HepG2 (cell line): Measurements from ENCODE around the gene INTS7. TPM values are rescaled to one million over a fixed set of nuclear protein-coding genes. Genes with fewer than 3 reads are reported as not detected.
A peak's percentile ranks its signal among the peaks of the same experiment; 100 is the strongest.

Experiments
- ATAC-seq: fragments of 200-7000 bp; cut with Tn5 transposase; 3 replicates; pipeline ENCODE4 v1.9.1; 2020; ENCODE audit warnings: mild to moderate bottlenecking, moderate library complexity
- BruUV-seq: library from RNA; stranded (reverse); fragments of 400-500 nt; replicated peaks from 2 replicates; lab custom pipeline; 2021; lab: Mats Ljungman, UMichigan
- CTCF ChIA-PET: fragments of 300-600 bp; formaldehyde crosslinking; extraction: SDS; loops from one replicate; lab custom pipeline; 2021; ENCODE audit warnings: low total read pairs, inconsistent platforms, low intra/inter-chr PET ratio; lab: Yijun Ruan, JAX
- POLR2A ChIA-PET: fragments of 350-600 bp; sonication (Branson Sonifier 250); formaldehyde crosslinking; loops from one replicate; lab custom pipeline; 2020; ENCODE audit warnings: antibody characterized with exemption, inconsistent platforms; lab: Yijun Ruan, JAX
- DNase-seq: peaks from one replicate; pipeline ENCODE4 v3.0.0-alpha.2; 2015; ENCODE audit warnings: low spot score
- FAIRE-seq: peaks from 3 replicates; lab custom pipeline; 2011; peaks lifted over from hg19 to GRCh38; lab: Jason Lieb, UNC
- H2AFZ ChIP-seq: one replicate; pipeline ENCODE4 v1.6.1; 2011; ENCODE audit warnings: low read length, inconsistent platforms
- H3K27ac ChIP-seq: fragments of 300-600 bp; 3 replicates; pipeline ENCODE4 v1.8.0; 2011; ENCODE audit warnings: mixed run types, mild to moderate bottlenecking, mixed read lengths, low read length, inconsistent platforms; ENCODE audit not compliant: insufficient read depth; ENCODE audit errors: extremely low read length
- H3K27me3 ChIP-seq, 2 experiments: fragments of 200-600 bp in 1 of 2; 2 replicates in 1 of 2; 3 replicates in 1 of 2; pipeline versions ENCODE4 v1.6.0 to v1.8.0; 2011; ENCODE audit warnings: low read length in 2 of 2, mild to moderate bottlenecking in 2 of 2, moderate library complexity in 2 of 2, inconsistent platforms in 1 of 2; ENCODE audit not compliant: insufficient read depth in 2 of 2, control insufficient read depth in 1 of 2
- H3K36me3 ChIP-seq, 2 experiments: fragments of 200-600 bp in 1 of 2; replicated peaks in 1 of 2; 2 replicates in 1 of 2; 3 replicates in 1 of 2; pipeline versions ENCODE4 v1.5.1 to v1.8.0; 2011; ENCODE audit warnings: low read length in 2 of 2, inconsistent platforms in 1 of 2; ENCODE audit not compliant: insufficient read depth in 2 of 2, control insufficient read depth in 1 of 2
- H3K4me1 ChIP-seq: 2 replicates; pipeline ENCODE4 v1.5.1; 2012; ENCODE audit warnings: low read length, inconsistent platforms; ENCODE audit not compliant: insufficient read depth
- H3K4me2 ChIP-seq: 2 replicates; pipeline ENCODE4 v1.6.0; 2011; ENCODE audit warnings: low read depth, low read length, inconsistent platforms
- H3K4me3 ChIP-seq, 3 experiments: fragments of 200-600 bp in 1 of 3; sonication (generic), shearing (Covaris generic) in 1 of 3; replicated peaks in 1 of 3; 2 replicates each; pipeline ENCODE4 v1.5.1; 2011 to 2016; ENCODE audit warnings: low read length in 3 of 3, inconsistent platforms in 2 of 3, low read depth in 2 of 3, mild to moderate bottlenecking in 2 of 3, control low read depth in 1 of 3, mixed read lengths in 1 of 3; ENCODE audit not compliant: insufficient read depth in 1 of 3
- H3K79me2 ChIP-seq: one replicate; pipeline ENCODE4 v1.6.1; 2011; ENCODE audit warnings: low read length, inconsistent platforms; ENCODE audit not compliant: insufficient read depth
- H3K9ac ChIP-seq: 2 replicates; pipeline ENCODE4 v1.6.0; 2011; ENCODE audit warnings: mild to moderate bottlenecking, low read depth, low read length, inconsistent platforms; ENCODE audit not compliant: insufficient read depth
- H3K9me3 ChIP-seq: 2 replicates; pipeline ENCODE4 v1.5.1; 2012; ENCODE audit warnings: mild to moderate bottlenecking, low read length
- H4K20me1 ChIP-seq: 2 replicates; pipeline ENCODE4 v1.6.0; 2011; ENCODE audit warnings: inconsistent platforms, mild to moderate bottlenecking, low read length, moderate library complexity; ENCODE audit not compliant: insufficient read depth
- BHLHE40 ChIP-seq: IDR thresholded peaks from 2 replicates; pipeline ENCODE4 v1.6.1; 2011; ENCODE audit warnings: low read length, improper control_type of control experiment
- ELF3 ChIP-seq: IDR thresholded peaks from 2 replicates; pipeline ENCODE4 v1.6.1; 2016; ENCODE audit warnings: missing genetic modification reagents, missing compliant biosample characterization
- ETV6 ChIP-seq: sonication (generic); formaldehyde crosslinking; conservative IDR thresholded peaks from 2 replicates; pipeline ENCODE4 v1.4.0; 2020; ENCODE audit warnings: missing genetic modification reagents
- HHEX ChIP-seq: IDR thresholded peaks from 2 replicates; pipeline ENCODE4 v1.6.1; 2016; ENCODE audit warnings: control low read depth
- JARID2 ChIP-seq: sonication (generic); formaldehyde crosslinking; IDR thresholded peaks from 2 replicates; pipeline ENCODE4 v1.8.1; 2023; ENCODE audit warnings: missing genetic modification reagents, inconsistent platforms; ENCODE audit not compliant: insufficient replicate concordance
- JUN ChIP-seq: sonication (generic); formaldehyde crosslinking; IDR thresholded peaks from 2 replicates; pipeline ENCODE4 v1.4.0; 2020; ENCODE audit warnings: mild to moderate bottlenecking, missing genetic modification reagents
- KDM5B ChIP-seq: sonication (generic); formaldehyde crosslinking; IDR thresholded peaks from 2 replicates; pipeline ENCODE4 v1.4.0; 2020; ENCODE audit warnings: missing genetic modification reagents, mild to moderate bottlenecking, borderline replicate concordance
- NCOR1 ChIP-seq: fragments of 200-600 bp; sonication (generic); IDR thresholded peaks from 2 replicates; pipeline ENCODE4 v1.7.0; 2017; ENCODE audit warnings: antibody characterized with exemption, low read length, borderline replicate concordance
- NFE2L2 ChIP-seq: fragments of 150-350 bp; IDR thresholded peaks from 2 replicates; pipeline ENCODE4 v1.6.1; 2014; ENCODE audit warnings: low read length
- NONO ChIP-seq, 2 experiments: fragments of 450-650 bp in 1 of 2; sonication (generic) in 1 of 2; formaldehyde crosslinking in 1 of 2; IDR thresholded peaks in 1 of 2; conservative IDR thresholded peaks in 1 of 2; 2 replicates each; pipeline versions ENCODE4 v1.6.1 to v1.8.0; 2017 to 2022; ENCODE audit warnings: mild to moderate bottlenecking in 1 of 2, missing genetic modification reagents in 1 of 2, moderate library complexity in 1 of 2
- RARG ChIP-seq: sonication (generic); formaldehyde crosslinking; IDR thresholded peaks from 2 replicates; pipeline ENCODE4 v1.4.0; 2020; ENCODE audit warnings: low read depth, mild to moderate bottlenecking, missing genetic modification reagents
- TSC22D2 ChIP-seq: sonication (generic); formaldehyde crosslinking; IDR thresholded peaks from 2 replicates; pipeline ENCODE4 v1.5.1; 2020; ENCODE audit warnings: missing genetic modification reagents, mild to moderate bottlenecking, borderline replicate concordance
- XRCC5 ChIP-seq: fragments of 200-400 bp; formaldehyde crosslinking; optimal IDR thresholded peaks from 2 replicates; pipeline ENCODE3; 2017; ENCODE audit warnings: mild to moderate bottlenecking, low read length
- ZNF350 ChIP-seq: sonication (generic); formaldehyde crosslinking; IDR thresholded peaks from 2 replicates; pipeline ENCODE4 v1.4.0; 2020; ENCODE audit warnings: mild to moderate bottlenecking, low read depth, missing genetic modification reagents, borderline replicate concordance
- WGBS: methylation state at CpG from one replicate; pipeline ENCODE4 v1.1.6; 2017; ENCODE audit warnings: low lambda C conversion rate; 5-methylcytosine and 5-hydroxymethylcytosine counted together
- in situ Hi-C: cut with HindIII; loops from 2 replicates; pipeline ENCODE4 v1.10.0; 2017; ENCODE audit warnings: low pct_unique_long_range_greater_than_20kb; ENCODE audit not compliant: extremely low pct_ligation_motif_present
- intact Hi-C: fragments of 100-400 bp; cut with micrococcal nuclease; formaldehyde crosslinking; loops from one replicate; pipeline ENCODE4 v1.10.0; 2022; ENCODE audit not compliant: unreplicated experiment
- polyA plus RNA-seq, 8 experiments: library from polyadenylated mRNA; depleted of rRNA in 3 of 8; stranded (reverse) in 7 of 8; unstranded in 1 of 8; fragments of >200 nt; fragmentation: Illumina TruSeq in 4 of 8; extraction: Trizol in 4 of 8; gene quantifications; 2 replicates each; pipeline versions ENCODE4 v1.2.1 to v1.2.3, GENCODE V29; 2011 to 2016; ENCODE audit warnings: low read depth in 4 of 8, missing spikeins in 1 of 8, mixed read lengths in 1 of 8; ENCODE audit not compliant: insufficient read depth in 1 of 8
- total RNA-seq, 5 experiments: library from RNA; depleted of rRNA; stranded (reverse); fragments of >200 nt; fragmentation: Illumina TruSeq; extraction: Trizol; gene quantifications; 2 replicates each; pipeline ENCODE4 v1.2.3, GENCODE V29; 2016; ENCODE audit warnings: low read depth in 1 of 5
- TF ChIP-seq, protein P1 (sequence below): sonication (generic); formaldehyde crosslinking; IDR thresholded peaks from 2 replicates; pipeline ENCODE4 v1.4.0; 2020; ENCODE audit warnings: missing genetic modification reagents
- TF ChIP-seq, protein P2 (sequence below): sonication (generic); formaldehyde crosslinking; conservative IDR thresholded peaks from 2 replicates; pipeline ENCODE4 v1.4.0; 2020; ENCODE audit warnings: missing genetic modification reagents
- TF ChIP-seq, protein P3 (sequence below): sonication (generic); formaldehyde crosslinking; IDR thresholded peaks from 2 replicates; pipeline ENCODE4 v1.5.0; 2020; ENCODE audit warnings: missing genetic modification reagents

INTS7 gene
- total and polyA plus RNA-seq, 2 of the 13 experiments (the other 11 are each of a cell fraction or from before 2014, with no cell fraction given): 18.3 to 22.4 TPM

DNA sequence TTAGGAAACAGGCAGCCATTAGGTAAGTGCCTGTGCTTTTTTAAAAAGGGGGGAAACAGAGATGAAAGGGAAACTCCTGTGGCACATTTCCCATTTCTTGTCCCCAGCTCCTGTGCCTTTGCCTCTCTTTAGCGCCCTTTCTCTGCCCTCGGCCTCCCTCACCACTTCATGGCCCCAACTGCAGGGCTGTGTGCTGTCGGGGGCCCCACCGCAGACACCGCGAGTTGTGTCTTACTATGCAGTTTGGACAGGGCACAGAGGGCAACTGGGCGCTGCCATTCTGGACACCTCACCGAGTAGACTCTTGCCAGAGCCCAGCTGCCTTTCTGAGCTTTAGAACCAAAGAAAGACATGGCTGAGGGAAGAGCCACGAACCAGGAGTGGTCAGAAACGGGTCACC lies 111.1 kb downstream of the INTS7 start:
- Histone ChIP-seq H4K20me1 (no peaks in the 10 kb centered on the region), H3K36me3 (no peaks in the 10 kb centered on the region), H3K9ac (no peak overlapping the region), H3K4me1 (peaks cover 56% of the 10 kb centered on the region), H3K4me2 (no peak overlapping the region), H3K79me2 (no peaks in the 10 kb centered on the region), H3K27me3 (no peaks in the 10 kb centered on the region), H3K9me3 (no peaks in the 10 kb centered on the region), H3K27ac (no peak overlapping the region), H3K4me3 (no peak overlapping the region), H2AFZ (no peak overlapping the region)
- ATAC-seq: no peak
- 39% methylated on average over 8 of the region's 10 CpGs for WGBS
- no peak for FAIRE-seq
- no peak for DNase-seq
- in situ Hi-C loops: no loop called here
- POLR2A ChIA-PET: no interaction called here
- CTCF ChIA-PET: no interaction called here
- intact Hi-C loops: no loop called here
- BruUV-seq: no TSS peak
- no peak for TF ChIP-seq NCOR1
- TF ChIP-seq, protein P1, sequence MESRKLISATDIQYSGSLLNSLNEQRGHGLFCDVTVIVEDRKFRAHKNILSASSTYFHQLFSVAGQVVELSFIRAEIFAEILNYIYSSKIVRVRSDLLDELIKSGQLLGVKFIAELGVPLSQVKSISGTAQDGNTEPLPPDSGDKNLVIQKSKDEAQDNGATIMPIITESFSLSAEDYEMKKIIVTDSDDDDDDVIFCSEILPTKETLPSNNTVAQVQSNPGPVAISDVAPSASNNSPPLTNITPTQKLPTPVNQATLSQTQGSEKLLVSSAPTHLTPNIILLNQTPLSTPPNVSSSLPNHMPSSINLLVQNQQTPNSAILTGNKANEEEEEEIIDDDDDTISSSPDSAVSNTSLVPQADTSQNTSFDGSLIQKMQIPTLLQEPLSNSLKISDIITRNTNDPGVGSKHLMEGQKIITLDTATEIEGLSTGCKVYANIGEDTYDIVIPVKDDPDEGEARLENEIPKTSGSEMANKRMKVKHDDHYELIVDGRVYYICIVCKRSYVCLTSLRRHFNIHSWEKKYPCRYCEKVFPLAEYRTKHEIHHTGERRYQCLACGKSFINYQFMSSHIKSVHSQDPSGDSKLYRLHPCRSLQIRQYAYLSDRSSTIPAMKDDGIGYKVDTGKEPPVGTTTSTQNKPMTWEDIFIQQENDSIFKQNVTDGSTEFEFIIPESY (CRISPR knock-in tag): peak; percentile 32; the same call in 1 of the 2 replicates

DNA sequence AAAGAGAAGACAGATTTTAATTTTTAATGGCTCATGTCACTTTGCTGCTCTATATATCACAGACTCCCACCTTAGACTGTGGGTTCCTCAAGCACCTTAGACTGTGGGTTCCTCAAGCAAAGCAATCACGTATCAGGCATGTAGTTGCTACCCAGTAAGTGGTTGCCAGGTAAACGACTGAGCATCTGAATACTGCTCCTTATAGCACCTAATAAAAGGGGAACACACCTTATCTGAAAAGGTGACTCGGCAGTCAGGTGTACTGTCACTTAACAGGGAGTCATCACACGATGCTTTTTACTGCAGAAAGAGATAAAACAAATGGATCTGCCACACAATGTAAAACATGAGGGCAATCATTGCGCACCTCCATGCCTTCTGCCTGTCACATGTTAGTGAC lies 112.3 kb downstream of the INTS7 start:
- H3K27ac ChIP-seq: no peak overlapping the region
- TF ChIP-seq ETV6 (CRISPR knock-in tag) (no peak), JARID2 (CRISPR knock-in tag) (no peak), BHLHE40 (no peak), HHEX (no peak), ELF3 (CRISPR knock-in tag) (no peak), ZNF350 (CRISPR knock-in tag) (no peak), KDM5B (CRISPR knock-in tag) (no peak), NFE2L2 (no peak), RARG (no peak), NONO (IDR thresholded peaks at IDR 0.05) (no peak), NONO (CRISPR knock-in tag; conservative IDR thresholded peaks at IDR 0.05) (no peak), XRCC5 (no peak), JUN (no peak), TSC22D2 (no peak)
- TF ChIP-seq, protein P2, sequence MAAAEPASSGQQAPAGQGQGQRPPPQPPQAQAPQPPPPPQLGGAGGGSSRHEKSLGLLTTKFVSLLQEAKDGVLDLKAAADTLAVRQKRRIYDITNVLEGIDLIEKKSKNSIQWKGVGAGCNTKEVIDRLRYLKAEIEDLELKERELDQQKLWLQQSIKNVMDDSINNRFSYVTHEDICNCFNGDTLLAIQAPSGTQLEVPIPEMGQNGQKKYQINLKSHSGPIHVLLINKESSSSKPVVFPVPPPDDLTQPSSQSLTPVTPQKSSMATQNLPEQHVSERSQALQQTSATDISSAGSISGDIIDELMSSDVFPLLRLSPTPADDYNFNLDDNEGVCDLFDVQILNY: no peak
- TF ChIP-seq, protein P3, sequence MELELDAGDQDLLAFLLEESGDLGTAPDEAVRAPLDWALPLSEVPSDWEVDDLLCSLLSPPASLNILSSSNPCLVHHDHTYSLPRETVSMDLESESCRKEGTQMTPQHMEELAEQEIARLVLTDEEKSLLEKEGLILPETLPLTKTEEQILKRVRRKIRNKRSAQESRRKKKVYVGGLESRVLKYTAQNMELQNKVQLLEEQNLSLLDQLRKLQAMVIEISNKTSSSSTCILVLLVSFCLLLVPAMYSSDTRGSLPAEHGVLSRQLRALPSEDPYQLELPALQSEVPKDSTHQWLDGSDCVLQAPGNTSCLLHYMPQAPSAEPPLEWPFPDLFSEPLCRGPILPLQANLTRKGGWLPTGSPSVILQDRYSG: no peak

More for the DNA sequence above, 112.3 kb downstream of the INTS7 start:
- intact Hi-C loops: no loop called here
- Histone ChIP-seq H2AFZ (no peak overlapping the region), H3K4me3 (no peak overlapping the region), H3K36me3 (no peaks in the 10 kb centered on the region), H3K9me3 (no peaks in the 10 kb centered on the region), H3K4me2 (no peak overlapping the region), H3K27me3 (no peaks in the 10 kb centered on the region), H4K20me1 (no peaks in the 10 kb centered on the region), H3K79me2 (no peaks in the 10 kb centered on the region), H3K9ac (no peak overlapping the region), H3K4me1 (peaks cover 56% of the 10 kb centered on the region)
- CTCF ChIA-PET: no interaction called here
- FAIRE-seq (no peak), ATAC-seq (no peak), DNase-seq (no peak)
- WGBS: 59% methylated on average over 5 of the region's 5 CpGs
- no TSS peak for BruUV-seq
- POLR2A ChIA-PET: no interaction called here
- in situ Hi-C loops: no loop called here
